Panc1 (cell line): ENCODE results near the gene ZNF774.

Experiments used
- CTCF ChIP-seq: fragments of 450-650 bp; IDR thresholded peaks from 2 replicates; pipeline ENCODE4 v1.5.1; 2017; ENCODE audit warnings: mild to moderate bottlenecking
- POLR2AphosphoS5 ChIP-seq: IDR thresholded peaks from 2 replicates; pipeline ENCODE4 v1.6.1; 2012; ENCODE audit warnings: mild to moderate bottlenecking, low read depth, low read length, moderate library complexity

GRCh38 chr15:90393040-90393439 is 41.0 kb downstream of the ZNF774 start:
- TF ChIP-seq CTCF (no peak), POLR2AphosphoS5 (no peak)
